Astrocyte (in vitro differentiated cells and primary cell): ENCODE measurements around the gene NFATC3. TPM values are rescaled to one million over a fixed set of nuclear protein-coding genes. Genes with fewer than 3 reads are reported as not detected.

Experiments used
- DNase-seq: peaks from one replicate; pipeline ENCODE4 v3.0.0-alpha.2; 2010; ENCODE audit warnings: low read depth
- FAIRE-seq: peaks from 2 replicates; lab custom pipeline; 2011; peaks lifted over from hg19 to GRCh38; lab: Jason Lieb, UNC
- H2AFZ ChIP-seq: 2 replicates; pipeline ENCODE4 v1.6.0; 2012; ENCODE audit warnings: low read depth, low read length, inconsistent platforms
- H3K27ac ChIP-seq: 2 replicates; pipeline ENCODE4 v1.5.1; 2011; ENCODE audit warnings: low read depth, low read length, inconsistent platforms
- H3K27me3 ChIP-seq: 2 replicates; pipeline ENCODE4 v1.6.0; 2011; ENCODE audit warnings: low read length, inconsistent platforms; ENCODE audit not compliant: insufficient read depth
- H3K36me3 ChIP-seq: 2 replicates; pipeline ENCODE4 v1.5.1; 2011; ENCODE audit warnings: low read length, inconsistent platforms; ENCODE audit not compliant: insufficient read depth
- H3K4me1 ChIP-seq: 2 replicates; pipeline ENCODE4 v1.5.1; 2011; ENCODE audit warnings: low read length, inconsistent platforms; ENCODE audit not compliant: insufficient read depth
- H3K4me2 ChIP-seq: 2 replicates; pipeline ENCODE4 v1.6.0; 2012; ENCODE audit warnings: low read length, inconsistent platforms
- H3K4me3 ChIP-seq: 2 replicates; pipeline ENCODE4 v1.5.1; 2011; ENCODE audit warnings: low read depth, mild to moderate bottlenecking, low read length, inconsistent platforms; ENCODE audit not compliant: insufficient read depth
- H3K79me2 ChIP-seq: 2 replicates; pipeline ENCODE4 v1.6.0; 2012; ENCODE audit warnings: mild to moderate bottlenecking, low read length, inconsistent platforms; ENCODE audit not compliant: insufficient read depth
- H3K9ac ChIP-seq: 2 replicates; pipeline ENCODE4 v1.6.0; 2012; ENCODE audit warnings: mild to moderate bottlenecking, low read length, inconsistent platforms
- H3K9me3 ChIP-seq: 2 replicates; pipeline ENCODE4 v1.5.1; 2012; ENCODE audit warnings: low read depth, mild to moderate bottlenecking, low read length, inconsistent platforms; ENCODE audit not compliant: insufficient read depth
- H4K20me1 ChIP-seq: 2 replicates; pipeline ENCODE4 v1.6.0; 2012; ENCODE audit warnings: low read length, inconsistent platforms; ENCODE audit not compliant: insufficient read depth
- H3K27ac Mint-ChIP-seq: one replicate; pipeline ENCODE4 v1.8.0; 2021; ENCODE audit warnings: mild to moderate bottlenecking, mixed read lengths; ENCODE audit not compliant: unreplicated experiment
- H3K27me3 Mint-ChIP-seq: one replicate; pipeline ENCODE4 v1.8.0; 2021; ENCODE audit warnings: low read depth, mixed read lengths; ENCODE audit not compliant: unreplicated experiment
- H3K36me3 Mint-ChIP-seq: one replicate; pipeline ENCODE4 v1.8.0; 2021; ENCODE audit warnings: low read depth, mixed read lengths; ENCODE audit not compliant: unreplicated experiment
- H3K4me1 Mint-ChIP-seq: one replicate; pipeline ENCODE4 v1.8.0; 2021; ENCODE audit warnings: low read depth, mixed read lengths; ENCODE audit not compliant: unreplicated experiment
- H3K4me3 Mint-ChIP-seq: one replicate; pipeline ENCODE4 v1.8.0; 2021; ENCODE audit warnings: mild to moderate bottlenecking, moderate library complexity, mixed read lengths; ENCODE audit not compliant: unreplicated experiment
- H3K9me3 Mint-ChIP-seq: one replicate; pipeline ENCODE4 v1.8.0; 2021; ENCODE audit warnings: mild to moderate bottlenecking, mixed read lengths; ENCODE audit not compliant: unreplicated experiment
- EZH2 ChIP-seq: IDR thresholded peaks from 2 replicates; pipeline ENCODE4 v1.6.1; 2012; ENCODE audit warnings: mild to moderate bottlenecking, low read length, inconsistent platforms; ENCODE audit not compliant: insufficient read depth
- total RNA-seq: library from RNA; stranded (reverse); gene quantifications from 2 replicates; pipeline ENCODE4 v1.2.1, GENCODE V29; 2021
- TF ChIP-seq, protein P1 (sequence below): IDR thresholded peaks from 2 replicates; pipeline ENCODE4 v1.5.1; 2011; ENCODE audit warnings: low read depth, mild to moderate bottlenecking, inconsistent platforms, low read length, moderate library complexity; ENCODE audit not compliant: insufficient read depth

The NFATC3 gene
- total RNA-seq, 1 donor from 2014 or later, result 34.0 TPM

DNA sequence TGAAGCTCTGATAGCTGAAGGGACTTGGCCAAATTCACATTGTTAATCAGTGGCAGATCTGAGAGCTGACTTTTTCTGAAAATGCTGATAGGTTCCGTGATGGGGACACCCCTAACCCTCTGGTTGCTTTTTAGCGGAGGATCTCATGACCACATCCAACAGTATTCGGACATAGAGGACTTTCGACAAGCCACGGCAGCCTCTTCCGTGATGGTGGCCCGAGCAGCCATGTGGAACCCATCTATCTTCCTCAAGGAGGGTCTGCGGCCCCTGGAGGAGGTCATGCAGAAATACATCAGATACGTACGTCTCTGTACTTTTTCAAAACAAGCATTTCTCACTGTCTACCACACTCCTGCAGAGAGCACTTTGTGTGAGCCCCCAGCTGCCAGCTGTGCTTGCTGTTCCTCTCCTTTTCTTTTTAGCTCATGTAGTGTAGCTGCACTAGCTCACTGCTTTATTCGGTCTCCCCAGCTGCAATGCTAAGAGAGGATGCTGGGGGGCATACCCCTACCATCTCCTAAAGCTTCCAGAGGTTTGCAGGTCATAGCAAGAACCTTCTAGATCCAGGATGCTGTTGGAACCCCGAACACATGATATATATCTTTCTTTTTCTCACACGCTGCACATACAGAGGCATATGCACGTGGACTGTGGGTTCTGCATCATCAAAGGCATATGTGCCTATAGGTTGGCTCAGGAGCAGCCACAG lies 14.2 kb upstream of the NFATC3 start:
- no peak overlapping the region for H3K9ac ChIP-seq
- H3K9me3 ChIP-seq, result no peaks in the 10 kb centered on the region
- peaks cover 5% of the 10 kb centered on the region for H3K4me1 ChIP-seq
- no peak overlapping the region for H3K4me3 ChIP-seq
- H3K9me3 Mint-ChIP-seq, result no peaks in the 10 kb centered on the region
- H3K27me3 Mint-ChIP-seq, result no peaks in the 10 kb centered on the region
- H3K27me3 ChIP-seq, result no peaks in the 10 kb centered on the region
- H3K4me3 Mint-ChIP-seq, result no peak overlapping the region
- H3K4me2 ChIP-seq, result no peak overlapping the region
- no peaks in the 10 kb centered on the region for H3K79me2 ChIP-seq
- no peak for FAIRE-seq
- peaks cover 20% of the 10 kb centered on the region for H3K36me3 ChIP-seq
- no peak overlapping the region for H3K27ac ChIP-seq
- H4K20me1 ChIP-seq, result no peaks in the 10 kb centered on the region
- H3K27ac Mint-ChIP-seq, result no peak overlapping the region
- H2AFZ ChIP-seq, result no peak overlapping the region
- TF ChIP-seq, protein P1, sequence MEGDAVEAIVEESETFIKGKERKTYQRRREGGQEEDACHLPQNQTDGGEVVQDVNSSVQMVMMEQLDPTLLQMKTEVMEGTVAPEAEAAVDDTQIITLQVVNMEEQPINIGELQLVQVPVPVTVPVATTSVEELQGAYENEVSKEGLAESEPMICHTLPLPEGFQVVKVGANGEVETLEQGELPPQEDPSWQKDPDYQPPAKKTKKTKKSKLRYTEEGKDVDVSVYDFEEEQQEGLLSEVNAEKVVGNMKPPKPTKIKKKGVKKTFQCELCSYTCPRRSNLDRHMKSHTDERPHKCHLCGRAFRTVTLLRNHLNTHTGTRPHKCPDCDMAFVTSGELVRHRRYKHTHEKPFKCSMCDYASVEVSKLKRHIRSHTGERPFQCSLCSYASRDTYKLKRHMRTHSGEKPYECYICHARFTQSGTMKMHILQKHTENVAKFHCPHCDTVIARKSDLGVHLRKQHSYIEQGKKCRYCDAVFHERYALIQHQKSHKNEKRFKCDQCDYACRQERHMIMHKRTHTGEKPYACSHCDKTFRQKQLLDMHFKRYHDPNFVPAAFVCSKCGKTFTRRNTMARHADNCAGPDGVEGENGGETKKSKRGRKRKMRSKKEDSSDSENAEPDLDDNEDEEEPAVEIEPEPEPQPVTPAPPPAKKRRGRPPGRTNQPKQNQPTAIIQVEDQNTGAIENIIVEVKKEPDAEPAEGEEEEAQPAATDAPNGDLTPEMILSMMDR, result no peak
- no peak for TF ChIP-seq EZH2
- H3K4me1 Mint-ChIP-seq, result peaks cover 8% of the 10 kb centered on the region
- H3K36me3 Mint-ChIP-seq, result peaks cover 34% of the 10 kb centered on the region
- no peak for DNase-seq

DNA sequence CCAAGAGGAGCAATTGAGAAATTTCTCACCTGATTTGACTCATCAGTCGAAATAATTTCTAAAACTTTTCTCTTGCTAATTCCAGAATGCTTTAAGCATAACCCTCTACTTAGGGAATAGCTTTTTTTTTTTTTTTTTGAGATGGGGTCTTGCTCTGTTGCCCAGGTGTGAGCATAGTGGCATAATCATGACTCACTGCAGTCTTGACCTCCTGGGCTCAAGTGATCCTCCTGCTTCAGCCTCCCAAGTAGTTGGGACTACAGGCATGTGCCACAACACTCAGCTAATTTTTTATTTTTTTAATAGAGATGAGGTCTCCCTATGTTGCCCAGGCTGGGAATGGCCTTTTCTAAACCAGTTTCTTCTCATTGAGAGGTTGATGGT lies 13.7 kb upstream of the NFATC3 start:
- no peak overlapping the region for H3K27ac Mint-ChIP-seq
- Histone ChIP-seq H3K79me2 (no peaks in the 10 kb centered on the region), H3K4me2 (no peak overlapping the region), H3K4me1 (no peaks in the 10 kb centered on the region), H3K27ac (no peak overlapping the region), H2AFZ (no peak overlapping the region), H3K4me3 (no peak overlapping the region), H3K9ac (no peak overlapping the region), H3K9me3 (no peaks in the 10 kb centered on the region), H4K20me1 (no peaks in the 10 kb centered on the region), H3K36me3 (peaks cover 20% of the 10 kb centered on the region), H3K27me3 (no peaks in the 10 kb centered on the region)
- H3K4me3 Mint-ChIP-seq, result no peak overlapping the region
- DNase-seq, result no peak
- peaks cover 31% of the 10 kb centered on the region for H3K36me3 Mint-ChIP-seq
- no peak for TF ChIP-seq EZH2
- TF ChIP-seq, protein P1, result no peak
- FAIRE-seq, result no peak
- H3K4me1 Mint-ChIP-seq, result peaks cover 6% of the 10 kb centered on the region
- no peaks in the 10 kb centered on the region for H3K27me3 Mint-ChIP-seq
- H3K9me3 Mint-ChIP-seq, result no peaks in the 10 kb centered on the region

DNA sequence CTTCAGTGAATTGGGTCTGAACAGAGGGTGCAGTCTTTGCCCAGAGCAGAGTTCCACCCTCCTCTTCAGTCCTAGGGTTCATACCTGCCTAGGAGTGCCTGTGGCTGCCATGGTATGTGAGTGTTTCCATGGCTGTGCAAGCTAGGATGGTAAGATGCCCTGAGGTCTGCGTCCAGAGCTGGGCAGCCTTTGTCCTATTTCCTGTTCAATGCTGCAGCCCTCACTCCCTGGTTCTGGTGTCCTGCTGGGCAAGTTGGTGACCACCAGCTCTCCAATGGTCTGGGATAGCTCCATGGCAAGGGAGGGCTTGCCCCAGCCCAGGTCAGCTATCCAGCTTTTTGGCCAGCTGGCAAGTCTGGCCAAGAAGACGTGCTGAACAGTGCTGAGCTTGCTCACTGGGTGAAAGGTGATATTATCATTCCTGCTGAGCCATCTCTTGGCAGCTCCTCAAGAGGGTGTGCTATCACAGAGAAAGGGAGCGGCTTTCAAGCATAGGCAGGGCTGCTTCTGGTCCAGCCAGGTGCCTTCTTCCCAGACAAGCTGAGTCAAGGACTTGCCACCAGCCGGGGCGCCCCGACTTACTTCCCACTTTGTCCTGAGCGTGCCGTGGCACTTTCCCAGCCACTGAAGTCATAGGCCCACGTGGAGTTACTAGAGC lies 13.0 kb upstream of the NFATC3 start:
- TF ChIP-seq EZH2, result no peak
- TF ChIP-seq, protein P1, result no peak
- FAIRE-seq, result no peak
- no peak overlapping the region for H2AFZ ChIP-seq
- Mint-ChIP-seq H3K36me3 (peaks cover 33% of the 10 kb centered on the region), H3K27me3 (no peaks in the 10 kb centered on the region), H3K27ac (no peak overlapping the region), H3K4me1 (peaks cover 6% of the 10 kb centered on the region), H3K9me3 (no peaks in the 10 kb centered on the region), H3K4me3 (no peak overlapping the region)
- H3K36me3 ChIP-seq, result peaks cover 20% of the 10 kb centered on the region
- H3K4me3 ChIP-seq, result no peak overlapping the region
- no peaks in the 10 kb centered on the region for H3K9me3 ChIP-seq
- no peaks in the 10 kb centered on the region for H3K4me1 ChIP-seq
- H3K4me2 ChIP-seq, result no peak overlapping the region
- no peak for DNase-seq
- no peaks in the 10 kb centered on the region for H3K79me2 ChIP-seq
- no peak overlapping the region for H3K27ac ChIP-seq
- H3K27me3 ChIP-seq, result no peaks in the 10 kb centered on the region
- H3K9ac ChIP-seq, result no peak overlapping the region
- H4K20me1 ChIP-seq, result no peaks in the 10 kb centered on the region
